SK-N-MC (cell line): ENCODE data around the gene C2CD3.

ENCODE experiments used
- EZH2 ChIP-seq: fragments of 200-600 bp; sonication (generic); IDR thresholded peaks from one replicate; pipeline ENCODE4 v1.6.1; 2017; ENCODE audit warnings: antibody characterized with exemption
- FOXP2 ChIP-seq: optimal IDR thresholded peaks from 2 replicates; pipeline ENCODE3; 2011; ENCODE audit warnings: mild to moderate bottlenecking, moderate library complexity; ENCODE audit not compliant: insufficient read depth; ENCODE audit errors: extremely low read length, control extremely low read depth
- POLR2AphosphoS5 ChIP-seq: IDR thresholded peaks from 2 replicates; pipeline ENCODE4 v1.6.1; 2012; ENCODE audit warnings: mild to moderate bottlenecking, low read depth, low read length, borderline replicate concordance

GRCh38 chr11:74004046-74004695 is 166.6 kb downstream of the C2CD3 start:
- TF ChIP-seq POLR2AphosphoS5 (no peak), EZH2 (no peak), FOXP2 (no peak)
